ENCODE measurements around the gene HPSE2. TPM values are rescaled to one million over a fixed set of nuclear protein-coding genes. Genes with fewer than 3 reads are reported as not detected.

Gene HPSE2
- polyA plus RNA-seq, 3 donors = 0.65 to 1.4 (median 0.92) TPM

Other genes with a start within 250 kb of the HPSE2 start
- 1 to 10 TPM; 1.5 to 2.1 (median 1.9) TPM for gene CNNM1, start 93.5 kb upstream of the HPSE2 start, polyA plus RNA-seq (ENCODE audit: insufficient read length in 3 of 3)
- gene GOT1, start 194.8 kb upstream of the HPSE2 start, polyA plus RNA-seq (ENCODE audit: insufficient read length in 3 of 3) = 10 to 100 TPM; 75.3 to 87.4 (median 78.5) TPM